ENCODE data around the gene WSCD1.

WSCD1 gene

DNA sequence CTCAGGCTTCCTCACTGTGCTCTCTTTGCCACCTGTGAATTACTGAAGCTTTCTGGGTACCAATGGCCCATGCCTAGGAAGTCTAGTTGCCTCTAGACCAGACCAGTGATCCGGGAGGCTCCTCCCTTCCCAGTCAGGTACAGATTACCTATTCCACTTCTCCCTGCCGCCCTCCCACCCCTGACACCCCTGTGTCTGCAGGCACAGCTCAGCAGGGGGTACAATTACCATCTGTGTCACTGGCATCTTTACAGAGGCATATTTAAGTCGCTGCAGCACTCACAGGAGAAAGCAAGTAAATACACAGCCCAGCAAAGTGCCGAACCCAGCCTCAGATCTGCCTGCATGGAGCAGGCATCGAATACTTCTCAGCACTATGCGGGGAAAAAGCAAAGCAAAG is 5.3 kb upstream of the WSCD1 start:
- peak; percentile 4 for DNase-seq

- no peak for DNase-seq
Measured at GRCh38 chr17:6065351-6065750, 4.8 kb upstream of the WSCD1 start.

- DNase-seq, result no peak
Measured at GRCh38 chr17:6066183-6066948, 3.8 kb upstream of the WSCD1 start.

- DNase-seq, result no peak
Measured at GRCh38 chr17:6067060-6067459, 3.1 kb upstream of the WSCD1 start.

DNA sequence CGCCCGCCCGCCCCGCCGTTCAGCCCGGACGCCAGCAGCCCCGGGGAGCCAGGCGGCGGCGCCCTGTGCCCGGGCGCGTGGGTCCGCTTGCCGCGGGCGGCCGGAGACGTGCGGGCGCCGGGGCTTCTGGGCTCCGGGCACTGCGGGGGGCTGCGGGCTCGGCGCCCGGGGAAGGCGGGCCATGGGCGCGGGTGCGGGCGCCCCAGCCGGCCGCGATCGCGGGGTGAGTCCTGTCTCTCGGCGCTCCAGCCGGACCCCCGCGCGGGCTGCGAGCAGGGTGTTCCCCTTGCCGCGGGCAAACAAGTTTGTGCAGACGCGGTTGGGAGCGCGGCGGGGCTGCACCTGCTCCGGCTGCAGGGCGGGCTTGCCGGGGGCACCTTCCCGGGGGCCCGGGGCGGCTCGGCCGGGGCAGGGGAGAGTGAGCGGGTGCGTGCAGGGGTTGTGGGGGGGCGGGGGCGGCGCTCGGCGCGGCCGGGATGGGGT is 292 bp downstream of the WSCD1 start:
- DNase-seq, result no peak

DNA sequence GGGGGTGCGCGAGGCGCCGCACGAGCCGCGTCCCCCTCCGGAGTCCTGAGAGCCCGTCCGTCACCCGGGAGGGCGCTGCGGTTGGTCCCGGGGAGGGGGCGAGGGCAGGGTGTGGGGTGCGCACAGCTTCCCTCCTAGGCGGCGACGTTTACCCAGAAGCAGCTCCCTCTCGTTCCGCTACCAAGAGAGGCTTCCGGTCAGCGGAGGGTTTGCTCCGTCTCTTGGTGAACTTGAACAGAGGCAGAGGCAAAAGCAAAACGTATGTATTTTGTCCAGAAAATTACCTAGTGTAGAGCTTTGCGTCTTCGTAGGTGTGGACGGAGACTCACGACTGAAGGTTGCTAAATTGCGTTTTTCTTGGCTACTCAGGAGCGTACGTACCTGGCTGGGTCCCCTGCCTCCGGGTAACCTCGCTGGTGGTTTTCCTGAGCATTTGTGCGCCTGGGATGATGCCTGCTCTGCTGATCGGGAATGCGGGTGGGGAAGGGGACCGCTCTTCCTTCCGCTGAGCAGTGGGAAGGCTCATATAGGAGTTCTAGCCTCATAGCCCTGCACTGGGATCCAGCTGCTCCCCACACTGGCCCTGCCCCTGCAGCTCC is 833 bp downstream of the WSCD1 start:
- DNase-seq, result peak; percentile 18

DNA sequence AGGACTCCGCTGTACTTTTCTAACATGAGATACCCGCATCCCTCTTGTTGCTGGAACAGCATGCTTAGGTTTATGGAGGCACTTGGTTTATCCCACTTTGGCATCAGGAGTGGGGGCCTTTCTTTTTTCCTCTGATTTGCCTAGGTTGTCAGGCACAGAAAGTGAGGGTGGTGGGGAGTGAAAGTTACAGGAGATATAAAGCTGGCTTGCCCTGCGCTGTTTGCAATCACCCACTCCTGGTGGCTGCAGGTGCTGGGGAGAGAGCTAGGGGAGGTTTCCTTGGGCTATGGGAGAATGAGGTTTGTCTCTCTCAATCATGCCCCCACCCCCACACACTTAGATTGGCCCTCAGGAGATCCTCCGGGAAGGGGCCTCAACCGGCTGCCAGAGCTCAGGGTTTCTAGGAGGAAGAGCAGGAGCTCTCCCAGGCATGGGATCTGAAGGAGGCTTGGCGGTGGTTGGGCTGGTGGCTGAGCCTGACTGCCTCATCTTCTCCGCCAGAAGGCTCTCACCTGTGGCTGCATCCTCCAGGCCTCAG is 1.4 kb downstream of the WSCD1 start:
- DNase-seq, result no peak

GRCh38 chr17:6072157-6072556 is 2.0 kb downstream of the WSCD1 start:
- no peak for DNase-seq

DNA sequence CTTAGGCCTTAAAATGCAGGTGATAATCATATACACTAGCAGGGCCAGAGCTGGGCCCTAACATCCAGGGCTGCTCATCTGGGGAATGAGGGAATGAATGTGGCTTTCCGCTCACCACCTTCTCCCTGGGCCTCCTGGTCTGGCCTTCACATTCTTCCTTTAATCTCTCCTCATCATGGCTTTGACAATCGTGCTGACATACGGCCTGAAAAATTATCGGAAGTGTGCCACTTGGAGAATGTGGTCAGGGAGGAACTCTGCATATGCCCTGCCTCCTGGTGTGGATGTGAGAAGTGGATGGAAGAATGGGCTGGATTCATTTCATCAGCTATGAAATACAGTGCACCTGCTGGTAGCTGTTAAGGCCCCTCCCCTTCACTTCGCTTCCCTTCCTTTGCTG is 2.4 kb downstream of the WSCD1 start:
- no peak for DNase-seq

GRCh38 chr17:6073620-6074019 is 3.4 kb downstream of the WSCD1 start:
- no peak for DNase-seq

DNA sequence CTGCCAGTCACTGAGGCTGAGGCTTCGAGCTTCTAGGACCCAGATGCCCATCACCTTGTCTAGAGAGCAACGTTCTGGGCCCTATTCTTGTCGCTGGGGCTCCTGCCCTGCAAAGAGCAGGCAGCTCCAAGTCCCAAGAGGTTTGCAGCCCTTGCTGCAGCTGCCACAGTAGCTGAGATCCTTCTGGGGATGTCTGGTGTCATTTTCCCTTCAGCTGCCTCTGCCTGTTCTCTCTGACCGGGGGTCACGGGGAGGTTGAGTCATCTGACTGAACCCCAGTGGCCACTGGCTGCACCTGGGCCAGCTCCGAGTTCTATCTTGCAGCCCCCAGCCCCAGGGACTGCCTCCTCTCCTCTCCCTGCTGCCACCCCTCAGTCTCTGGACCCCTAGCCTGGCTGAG is 4.9 kb downstream of the WSCD1 start:
- no peak for DNase-seq

DNA sequence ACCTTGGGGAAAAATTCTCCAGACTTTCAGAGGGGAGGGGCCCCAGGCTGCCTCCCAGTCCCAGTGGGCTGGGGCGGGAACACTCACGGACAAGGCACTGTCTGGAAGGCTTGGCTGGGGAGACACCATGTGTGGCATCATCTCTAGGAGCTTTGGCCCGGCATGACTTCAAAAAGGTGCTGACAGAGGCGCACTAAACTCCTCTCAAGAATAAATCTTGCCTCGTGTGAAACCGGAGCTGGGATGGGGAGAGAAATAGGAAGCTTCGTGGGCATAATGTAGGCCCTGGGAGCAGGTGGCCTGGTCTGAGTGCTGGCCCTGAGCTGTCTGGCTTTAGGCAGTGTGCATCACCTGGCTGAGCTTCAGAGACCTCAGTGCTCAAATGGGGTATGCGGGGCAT is 5.7 kb downstream of the WSCD1 start:
- no peak for DNase-seq

- DNase-seq, result no peak
Measured at GRCh38 chr17:6077752-6078151, 7.6 kb downstream of the WSCD1 start.

GRCh38 chr17:6078458-6078871 is 8.3 kb downstream of the WSCD1 start:
- no peak for DNase-seq

GRCh38 chr17:6079155-6079888 is 9.1 kb downstream of the WSCD1 start:
- DNase-seq, result no peak

DNA sequence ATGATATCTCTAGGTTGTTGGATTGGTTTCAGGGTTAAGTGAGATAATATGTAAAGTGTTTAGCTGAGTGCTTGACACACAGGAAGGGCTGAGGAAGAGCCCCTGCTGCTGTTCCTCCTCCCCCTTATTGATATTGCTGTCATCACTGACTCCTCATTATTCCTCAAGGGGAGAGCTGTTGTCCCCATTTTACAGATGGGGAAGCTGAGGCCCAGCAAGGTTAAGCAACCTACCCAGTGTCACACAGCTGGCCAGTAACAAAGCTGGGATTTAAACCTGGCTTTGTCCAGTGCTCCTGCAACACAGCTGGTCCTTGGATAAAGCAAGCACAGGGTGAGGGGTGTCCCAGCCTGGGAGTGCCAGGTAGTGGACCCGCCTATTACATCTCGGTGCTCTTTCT is 9.8 kb downstream of the WSCD1 start:
- no peak for DNase-seq

DNA sequence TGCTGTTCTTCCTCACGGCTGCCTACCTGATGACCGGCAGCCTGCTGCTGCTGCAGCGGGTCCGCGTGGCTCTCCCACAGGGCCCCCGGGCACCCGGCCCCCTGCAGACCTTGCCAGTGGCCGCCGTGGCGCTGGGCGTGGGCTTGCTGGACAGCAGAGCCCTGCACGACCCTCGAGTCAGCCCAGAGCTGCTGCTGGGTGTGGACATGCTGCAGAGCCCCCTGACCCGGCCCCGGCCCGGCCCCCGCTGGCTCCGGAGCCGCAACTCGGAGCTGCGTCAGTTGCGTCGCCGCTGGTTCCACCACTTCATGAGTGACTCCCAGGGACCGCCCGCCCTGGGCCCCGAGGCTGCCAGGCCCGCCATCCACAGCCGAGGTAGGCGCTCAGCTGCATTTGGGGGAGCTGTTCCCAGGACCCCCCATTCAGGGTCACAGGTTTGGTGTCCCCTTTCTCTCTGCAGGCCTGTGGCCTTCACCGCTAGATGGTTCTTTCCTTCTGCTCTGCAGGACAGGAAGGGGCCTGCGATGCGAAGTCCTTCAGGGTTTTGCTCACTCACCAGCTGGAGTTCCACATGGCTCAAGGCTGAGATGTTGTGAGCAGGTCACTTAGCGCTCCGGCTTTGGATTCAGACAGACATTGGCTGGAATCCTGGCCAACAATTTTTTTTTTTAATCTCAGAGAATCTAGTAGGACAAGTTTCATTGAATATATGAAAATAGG is 10.7 kb downstream of the WSCD1 start:
- no peak for DNase-seq

DNA sequence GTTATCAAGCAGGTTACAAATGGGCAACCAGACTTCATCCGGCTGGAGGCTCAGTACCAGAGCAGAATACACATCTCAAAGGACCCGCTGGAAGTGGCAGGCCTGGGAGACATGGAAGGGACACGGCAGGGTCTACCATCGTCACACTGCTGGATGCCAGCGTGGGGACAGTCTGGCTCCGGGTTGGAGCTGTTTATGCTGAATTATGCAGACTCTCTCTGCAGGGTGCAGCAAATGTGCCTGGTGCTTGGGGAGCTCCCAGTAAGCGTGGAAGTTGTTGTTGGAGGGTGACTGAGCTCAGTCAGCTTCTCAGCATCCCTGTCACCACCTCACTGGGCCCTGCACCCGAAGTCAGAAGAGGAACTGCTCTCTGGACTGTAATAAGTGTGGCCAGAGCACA is 12.2 kb downstream of the WSCD1 start:
- no peak for DNase-seq

DNA sequence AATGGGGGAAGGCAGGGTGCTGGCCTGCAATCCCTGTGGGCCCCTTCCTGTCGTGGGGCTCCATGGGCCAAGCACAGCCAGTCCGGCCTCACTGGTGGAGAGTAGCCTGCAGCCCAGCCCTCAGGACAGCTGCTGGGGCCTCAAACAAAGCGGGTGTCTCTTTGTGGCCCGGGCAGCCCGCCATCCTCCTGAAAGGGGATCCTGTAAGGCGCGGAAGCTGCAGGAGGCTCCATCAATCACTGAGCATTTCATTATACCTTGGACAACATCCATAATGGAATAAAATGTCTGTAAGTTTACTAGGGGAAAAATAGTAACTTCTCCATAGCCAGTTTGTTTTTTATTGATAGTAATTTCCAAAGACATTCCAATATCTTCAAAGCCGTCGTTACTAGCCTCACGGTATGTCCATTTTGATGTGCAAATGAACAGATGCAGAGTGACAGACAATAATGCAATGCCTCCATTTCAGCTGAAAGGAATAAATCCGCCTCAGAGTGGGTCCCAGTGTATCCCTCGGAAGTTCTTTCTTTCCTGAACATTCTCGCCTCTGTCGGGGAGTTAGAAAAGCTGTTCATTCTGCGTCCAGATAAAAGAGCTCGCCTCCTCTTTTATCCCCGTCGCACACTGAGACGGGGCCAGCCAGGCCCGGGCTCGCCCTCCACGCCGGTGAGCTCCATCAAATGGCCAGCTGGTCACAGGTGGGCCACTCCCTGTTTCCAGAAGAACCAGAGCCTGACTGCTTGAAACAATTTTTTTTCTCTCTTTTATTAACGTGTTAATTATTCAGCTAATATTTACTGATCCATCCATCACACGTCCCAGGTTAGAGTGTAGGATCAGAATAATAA is 14.4 kb downstream of the WSCD1 start:
- DNase-seq, result no peak

DNA sequence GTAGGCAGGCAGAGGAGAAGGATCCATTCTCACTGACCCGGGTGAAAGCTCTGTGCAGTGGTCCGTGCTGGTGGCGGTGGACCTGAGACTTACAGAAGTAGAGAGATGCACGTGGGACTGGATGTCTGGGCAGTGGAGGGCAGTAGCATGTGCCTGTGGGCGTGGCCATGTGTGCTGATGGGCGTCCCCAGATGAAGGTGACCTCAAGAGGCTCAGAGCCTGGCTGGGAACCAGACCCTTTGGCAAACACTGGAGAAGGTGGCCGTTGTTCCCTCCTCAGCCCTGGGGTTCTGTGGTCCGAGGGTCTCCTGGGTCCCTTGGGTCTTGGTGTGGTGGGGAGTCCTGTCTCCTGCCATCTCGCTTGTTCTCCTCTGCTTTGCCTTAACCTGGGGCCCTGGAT is 15.6 kb downstream of the WSCD1 start:
- no peak for DNase-seq

GRCh38 chr17:6086603-6087400 is 16.6 kb downstream of the WSCD1 start:
- DNase-seq, result no peak

Measured in NCI-H345 (cell line).